ENCODE measurements around the gene ACOXL.

DNA sequence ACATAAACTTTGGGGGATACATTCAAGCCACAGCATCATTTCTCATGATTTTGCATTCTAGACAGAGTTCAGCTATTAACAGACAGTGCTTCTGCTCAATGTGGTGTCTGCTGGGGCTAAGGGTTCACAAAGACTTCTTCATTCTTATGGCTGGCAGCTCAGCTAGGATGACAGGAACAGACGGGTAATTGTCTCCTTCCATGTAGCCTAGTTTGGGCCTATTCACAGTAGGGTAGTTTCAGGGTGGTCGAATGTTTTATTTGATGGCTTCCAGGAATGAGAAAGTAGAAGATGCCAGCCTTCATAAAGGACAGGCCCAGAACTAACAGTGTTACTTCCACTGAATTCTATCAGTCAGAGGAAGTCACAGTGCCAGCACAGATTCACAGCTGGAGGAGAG lies 362.3 kb downstream of the ACOXL start:
- TF ChIP-seq, protein P1, sequence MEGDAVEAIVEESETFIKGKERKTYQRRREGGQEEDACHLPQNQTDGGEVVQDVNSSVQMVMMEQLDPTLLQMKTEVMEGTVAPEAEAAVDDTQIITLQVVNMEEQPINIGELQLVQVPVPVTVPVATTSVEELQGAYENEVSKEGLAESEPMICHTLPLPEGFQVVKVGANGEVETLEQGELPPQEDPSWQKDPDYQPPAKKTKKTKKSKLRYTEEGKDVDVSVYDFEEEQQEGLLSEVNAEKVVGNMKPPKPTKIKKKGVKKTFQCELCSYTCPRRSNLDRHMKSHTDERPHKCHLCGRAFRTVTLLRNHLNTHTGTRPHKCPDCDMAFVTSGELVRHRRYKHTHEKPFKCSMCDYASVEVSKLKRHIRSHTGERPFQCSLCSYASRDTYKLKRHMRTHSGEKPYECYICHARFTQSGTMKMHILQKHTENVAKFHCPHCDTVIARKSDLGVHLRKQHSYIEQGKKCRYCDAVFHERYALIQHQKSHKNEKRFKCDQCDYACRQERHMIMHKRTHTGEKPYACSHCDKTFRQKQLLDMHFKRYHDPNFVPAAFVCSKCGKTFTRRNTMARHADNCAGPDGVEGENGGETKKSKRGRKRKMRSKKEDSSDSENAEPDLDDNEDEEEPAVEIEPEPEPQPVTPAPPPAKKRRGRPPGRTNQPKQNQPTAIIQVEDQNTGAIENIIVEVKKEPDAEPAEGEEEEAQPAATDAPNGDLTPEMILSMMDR (conservative IDR thresholded peaks at IDR 0.05 in 1 of 2, IDR thresholded peaks at IDR 0.05 in 1 of 2; ENCODE audit: extremely low read depth in 1 of 2, insufficient read depth in 1 of 2, low read depth in 1 of 2, low read length in 2 of 2), result no peak
- TF ChIP-seq EZH2 (IDR thresholded peaks at IDR 0.05; ENCODE audit: borderline replicate concordance, low read length), result no peak

Measured in mammary epithelial cell (primary cell).